Erythroblast (primary cell): ENCODE results near the gene NDFIP2.

ENCODE experiments used
- GATA1 ChIP-seq: IDR thresholded peaks from 2 replicates; pipeline ENCODE4 v1.6.1; 2011; ENCODE audit warnings: low read depth, mild to moderate bottlenecking, control low read depth, low read length, moderate library complexity
- POLR2A ChIP-seq: IDR thresholded peaks from 2 replicates; pipeline ENCODE4 v1.6.1; 2011; ENCODE audit warnings: mild to moderate bottlenecking, low read length

GRCh38 chr13:79440958-79441528 lies 39.9 kb upstream of the NDFIP2 start:
- TF ChIP-seq POLR2A (no peak), GATA1 (no peak)
